ENCODE measurements around the gene LTBP1.

DNA sequence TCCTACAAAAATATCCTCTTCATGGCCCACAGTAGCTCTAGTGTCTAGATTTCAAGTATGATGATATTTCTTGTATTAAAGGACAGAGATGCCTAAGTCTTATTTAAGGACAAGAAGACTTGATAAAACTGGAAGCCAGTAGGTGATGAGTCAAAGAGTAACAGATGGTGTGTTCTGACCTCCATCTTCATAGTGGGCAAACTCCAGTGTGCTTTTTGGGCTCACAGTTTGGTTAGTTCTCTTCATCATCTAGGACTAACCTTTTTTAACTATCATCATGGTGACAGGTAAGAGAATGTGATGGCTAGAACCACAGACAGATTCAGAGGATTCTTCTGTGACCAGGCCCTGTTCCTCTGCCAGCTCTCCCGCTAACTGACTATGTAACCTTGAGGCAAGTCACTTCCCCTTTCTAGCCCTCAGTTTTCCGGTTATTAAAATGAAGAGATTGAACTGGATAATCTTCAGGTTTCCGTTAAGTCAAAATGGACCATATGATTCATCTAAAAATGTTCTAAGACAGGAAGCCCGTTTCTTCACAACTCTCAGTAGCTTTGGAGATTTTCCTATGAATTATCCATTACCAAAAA, 389.4 kb downstream of the LTBP1 start:
- TF ChIP-seq CTCF (IDR thresholded peaks at IDR 0.05; ENCODE audit: poor library complexity) (no peak), EZH2 (IDR thresholded peaks at IDR 0.05; ENCODE audit: borderline replicate concordance) (no peak)

All from hepatocyte (in vitro differentiated cells).